Neural cell (in vitro differentiated cells): ENCODE data around the gene MXRA8. TPM values are rescaled to one million over a fixed set of nuclear protein-coding genes. Genes with fewer than 3 reads are reported as not detected.

ENCODE experiments used
- H2AFZ ChIP-seq: fragments of 200-600, 300-800 bp; sonication (generic), shearing (Covaris generic); 2 replicates; pipeline ENCODE4 v1.6.0; 2014; ENCODE audit warnings: low read depth, mild to moderate bottlenecking, antibody characterized with exemption, low read length, moderate library complexity
- H3F3A ChIP-seq: fragments of 200-600 bp; shearing (Covaris generic); 2 replicates; pipeline ENCODE4 v1.6.1; 2016; ENCODE audit warnings: mild to moderate bottlenecking, moderate library complexity, mixed read lengths, antibody characterized with exemption, low read length; ENCODE audit not compliant: insufficient read depth, poor library complexity, severe bottlenecking
- H3K27ac ChIP-seq: fragments of 200-600, 300-800 bp; sonication (generic), shearing (Covaris generic); 2 replicates; pipeline ENCODE4 v1.5.1; 2014; ENCODE audit warnings: mild to moderate bottlenecking, low read length, moderate library complexity
- H3K27me3 ChIP-seq: fragments of 300-800, 200-600 bp; sonication (generic), shearing (Covaris generic); 2 replicates; pipeline ENCODE4 v1.6.0; 2014; ENCODE audit warnings: mild to moderate bottlenecking, low read depth, low read length, moderate library complexity; ENCODE audit not compliant: insufficient read depth
- H3K36me3 ChIP-seq: fragments of 300-800, 200-600 bp; sonication (generic), shearing (Covaris generic); 2 replicates; pipeline ENCODE4 v1.5.1; 2014; ENCODE audit warnings: mild to moderate bottlenecking, antibody characterized with exemption, low read length, moderate library complexity; ENCODE audit not compliant: insufficient read depth
- H3K4me2 ChIP-seq: fragments of 300-800, 200-600 bp; sonication (generic), shearing (Covaris generic); 2 replicates; pipeline ENCODE4 v1.6.0; 2014; ENCODE audit warnings: mild to moderate bottlenecking, low read length
- H3K4me3 ChIP-seq: fragments of 300-800, 200-600 bp; sonication (generic), shearing (Covaris generic); 2 replicates; pipeline ENCODE4 v1.5.1; 2014; ENCODE audit warnings: mild to moderate bottlenecking, low read length, moderate library complexity
- H3K79me2 ChIP-seq: fragments of 200-600 bp; shearing (Covaris generic); replicated peaks from 2 replicates; pipeline ENCODE4 v1.6.0; 2014; ENCODE audit warnings: mild to moderate bottlenecking, low read length, moderate library complexity; ENCODE audit not compliant: insufficient read depth
- H3K9ac ChIP-seq: fragments of 300-800, 200-600 bp; sonication (generic), shearing (Covaris generic); 2 replicates; pipeline ENCODE4 v1.6.1; 2016; ENCODE audit warnings: mild to moderate bottlenecking, low read length, mixed read lengths
- H3K9me2 ChIP-seq: fragments of 200-600 bp; shearing (Covaris generic); 2 replicates; pipeline ENCODE4 v1.6.1; 2016; ENCODE audit warnings: mild to moderate bottlenecking, low read length, mixed read lengths; ENCODE audit not compliant: insufficient read depth
- H3K9me3 ChIP-seq: fragments of 200-600, 300-800 bp; sonication (generic), shearing (Covaris generic); 2 replicates; pipeline ENCODE4 v1.6.1; 2016; ENCODE audit warnings: mild to moderate bottlenecking, mixed run types, low read length, moderate library complexity, mixed read lengths
- H4K20me1 ChIP-seq: fragments of 200-600 bp; shearing (Covaris generic); 2 replicates; pipeline ENCODE4 v1.6.1; 2016; ENCODE audit warnings: mild to moderate bottlenecking, mixed run types; ENCODE audit not compliant: insufficient read depth
- CTCF ChIP-seq: fragments of 450-650 bp; IDR thresholded peaks from 2 replicates; pipeline ENCODE4 v1.5.1; 2014; ENCODE audit warnings: antibody characterized with exemption, mild to moderate bottlenecking, moderate library complexity; ENCODE audit not compliant: poor library complexity, severe bottlenecking
- EP300 ChIP-seq: fragments of 450-650 bp; conservative IDR thresholded peaks from 2 replicates; pipeline ENCODE4 v1.6.1; 2014; ENCODE audit warnings: antibody characterized with exemption, mild to moderate bottlenecking, moderate library complexity; ENCODE audit not compliant: poor library complexity, severe bottlenecking
- EZH2 ChIP-seq: fragments of 200-600, 300-800 bp; shearing (Covaris generic), sonication (generic); IDR thresholded peaks from 2 replicates; pipeline ENCODE4 v1.6.1; 2014; ENCODE audit warnings: antibody characterized with exemption, low read length, borderline replicate concordance, mild to moderate bottlenecking; ENCODE audit not compliant: insufficient read depth, poor library complexity, severe bottlenecking
- MXI1 ChIP-seq: fragments of 450-650 bp; conservative IDR thresholded peaks from 2 replicates; pipeline ENCODE4 v1.6.1; 2014; ENCODE audit warnings: antibody characterized with exemption, mild to moderate bottlenecking; ENCODE audit not compliant: poor library complexity, severe bottlenecking
- POLR2AphosphoS5 ChIP-seq: IDR thresholded peaks from 2 replicates; pipeline ENCODE4 v1.6.1; 2012
- RAD21 ChIP-seq: fragments of 450-650 bp; conservative IDR thresholded peaks from 2 replicates; pipeline ENCODE4 v1.6.1; 2014; ENCODE audit warnings: antibody characterized with exemption, mild to moderate bottlenecking, moderate library complexity
- REST ChIP-seq: IDR thresholded peaks from 2 replicates; pipeline ENCODE4 v1.6.1; 2012; ENCODE audit warnings: borderline replicate concordance
- SMC3 ChIP-seq: fragments of 450-650 bp; conservative IDR thresholded peaks from 2 replicates; pipeline ENCODE4 v1.6.1; 2014; ENCODE audit warnings: antibody characterized with exemption, mild to moderate bottlenecking, moderate library complexity; ENCODE audit not compliant: poor library complexity
- TAF1 ChIP-seq: IDR thresholded peaks from 2 replicates; pipeline ENCODE4 v1.6.1; 2012; ENCODE audit warnings: low read depth
- polyA plus RNA-seq: library from polyadenylated mRNA; depleted of rRNA; stranded (reverse); fragments of >200 nt; gene quantifications from 2 replicates; pipeline ENCODE4 v1.2.3, GENCODE V29; 2014

Gene MXRA8
- polyA plus RNA-seq, 1 donor from 2014 or later, result 1.7 TPM

- Histone ChIP-seq H4K20me1 (no peaks in the 10 kb centered on the region), H3K79me2 (no peaks in the 10 kb centered on the region), H2AFZ (no peak overlapping the region), H3K9me3 (no peaks in the 10 kb centered on the region), H3K27ac (no peak overlapping the region), H3K4me3 (no peak overlapping the region), H3K4me2 (no peak overlapping the region), H3K27me3 (no peaks in the 10 kb centered on the region), H3K36me3 (no peaks in the 10 kb centered on the region), H3F3A (no peaks in the 10 kb centered on the region), H3K9ac (no peak overlapping the region), H3K9me2 (no peaks in the 10 kb centered on the region)
- TF ChIP-seq REST, result no peak
- TF ChIP-seq SMC3, result no peak
- no peak for TF ChIP-seq RAD21
- TF ChIP-seq EZH2, result no peak
- no peak for TF ChIP-seq EP300
- TF ChIP-seq CTCF, result no peak
- no peak for TF ChIP-seq POLR2AphosphoS5
- TF ChIP-seq TAF1, result no peak
- TF ChIP-seq MXI1, result no peak
These were observed 45.7 kb downstream of the MXRA8 start for GRCh38 chr1:1312450-1313314.

- TF ChIP-seq MXI1, result no peak
- TF ChIP-seq RAD21, result no peak
- no peak for TF ChIP-seq REST
- no peak for TF ChIP-seq TAF1
- no peak for TF ChIP-seq EZH2
- no peak for TF ChIP-seq SMC3
- TF ChIP-seq POLR2AphosphoS5, result no peak
- no peak for TF ChIP-seq CTCF
- TF ChIP-seq EP300, result no peak
- H3K9me2 ChIP-seq, result no peaks in the 10 kb centered on the region
- no peaks in the 10 kb centered on the region for H3K27me3 ChIP-seq
- no peak overlapping the region for H3K4me3 ChIP-seq
- H3K27ac ChIP-seq, result no peak overlapping the region
- no peak overlapping the region for H3K9ac ChIP-seq
- peaks cover 11% of the 10 kb centered on the region for H3K79me2 ChIP-seq
- H2AFZ ChIP-seq, result no peak overlapping the region
- no peaks in the 10 kb centered on the region for H3F3A ChIP-seq
- no peaks in the 10 kb centered on the region for H4K20me1 ChIP-seq
- no peaks in the 10 kb centered on the region for H3K36me3 ChIP-seq
- H3K9me3 ChIP-seq, result no peaks in the 10 kb centered on the region
- no peak overlapping the region for H3K4me2 ChIP-seq
These were observed 46.9 kb downstream of the MXRA8 start for GRCh38 chr1:1311107-1312104.
